Epidermal melanocyte (primary cell): ENCODE measurements around the gene SPPL2B.

ENCODE experiments used
- DNase-seq: peaks from one replicate; pipeline ENCODE4 v3.0.0; 2011; ENCODE audit warnings: low spot score; ENCODE audit not compliant: insufficient read length

The SPPL2B gene

GRCh38 chr19:2320939-2321338 is 7.5 kb upstream of the SPPL2B start:
- no peak for DNase-seq

DNA sequence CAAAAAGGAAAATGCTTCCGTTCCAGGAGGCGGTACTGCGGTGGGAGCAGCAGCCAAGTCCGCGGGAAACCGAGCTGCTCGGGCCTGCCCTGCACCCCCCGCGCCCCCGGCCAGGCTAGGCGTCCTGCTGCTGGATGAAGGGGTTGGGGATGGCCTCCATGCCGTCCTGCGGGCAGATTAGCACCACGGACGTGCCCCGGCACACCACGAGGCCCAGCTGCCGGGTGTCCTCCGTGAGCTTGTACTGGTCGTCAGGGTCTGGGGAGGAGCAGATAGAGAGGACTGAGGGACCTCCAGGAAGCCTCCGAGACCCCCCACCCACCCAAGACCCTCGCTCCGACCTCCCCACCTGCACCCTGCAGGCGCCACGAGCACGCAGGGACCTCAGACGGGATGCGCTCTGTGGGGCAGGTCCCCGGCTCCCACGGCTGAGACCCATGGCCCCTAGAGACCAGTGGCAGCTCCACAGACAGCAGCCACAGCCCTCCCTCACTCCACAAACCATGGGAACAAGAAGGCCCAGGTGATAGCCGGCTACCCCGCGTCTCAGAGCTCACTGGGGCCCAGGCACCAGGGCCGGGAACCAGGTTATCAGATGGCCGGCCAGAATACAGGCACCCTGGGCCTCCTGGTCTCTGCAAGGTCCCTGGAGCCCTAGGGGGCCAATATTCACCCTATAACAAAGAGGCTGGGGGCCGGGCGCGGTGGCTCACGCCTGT is 6.8 kb upstream of the SPPL2B start:
- no peak for DNase-seq

DNA sequence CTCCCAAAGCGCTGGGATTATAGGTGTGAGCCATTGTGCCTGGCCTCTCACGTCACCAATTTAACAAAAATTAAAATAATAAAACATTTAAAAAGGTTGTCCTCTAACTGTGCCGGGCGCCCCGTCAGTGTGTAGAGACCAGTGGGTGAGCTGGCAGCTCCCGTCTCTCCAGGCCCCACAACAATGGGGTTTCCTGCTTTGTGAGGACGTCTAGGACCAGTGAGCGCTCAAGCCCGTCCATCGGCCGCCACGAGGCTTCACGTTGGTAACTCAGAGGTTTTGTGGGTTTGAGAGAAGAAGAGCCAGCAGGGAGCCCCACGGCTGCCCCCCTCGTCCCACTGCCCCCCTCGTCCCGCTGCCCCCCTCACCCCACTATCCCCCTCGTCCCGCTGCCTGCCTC is 4.8 kb upstream of the SPPL2B start:
- no peak for DNase-seq

DNA sequence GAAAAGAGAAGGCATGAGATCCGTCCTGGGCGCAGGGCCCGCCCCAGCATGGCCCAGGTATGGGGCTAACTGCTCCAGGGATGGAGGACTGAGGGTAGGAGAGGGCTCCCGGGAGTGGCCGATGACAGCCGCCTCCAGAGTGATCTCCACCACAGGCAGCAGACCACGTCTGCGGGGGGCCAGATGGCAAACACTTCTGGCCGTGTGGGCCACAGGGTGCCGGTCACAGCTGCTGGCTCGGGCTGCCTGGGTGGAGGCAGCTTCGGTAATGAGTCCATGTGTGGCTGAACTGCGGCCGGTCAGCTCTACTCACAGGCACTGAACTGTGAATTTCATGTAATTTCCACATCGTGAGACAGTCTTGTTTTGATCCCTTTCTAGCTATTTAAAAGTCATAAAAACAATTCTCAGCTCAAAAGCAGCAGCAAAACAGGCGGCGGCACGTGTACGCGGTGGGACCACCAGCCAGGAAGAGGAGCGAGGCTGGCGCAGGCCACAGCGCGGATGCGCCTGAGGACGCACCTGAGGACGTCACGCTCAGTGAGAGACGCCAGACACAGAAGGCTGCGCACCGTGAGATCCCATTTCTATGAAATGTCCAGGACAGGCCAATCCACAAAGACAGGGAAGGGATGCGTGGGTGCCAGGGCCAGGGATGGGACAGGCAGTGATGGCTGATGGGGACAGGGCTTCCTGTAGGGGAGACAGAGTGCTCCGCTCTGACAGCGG is 4.1 kb upstream of the SPPL2B start:
- DNase-seq: no peak

- DNase-seq: no peak
Observed at GRCh38 chr19:2325281-2326046, 3.0 kb upstream of the SPPL2B start.

DNA sequence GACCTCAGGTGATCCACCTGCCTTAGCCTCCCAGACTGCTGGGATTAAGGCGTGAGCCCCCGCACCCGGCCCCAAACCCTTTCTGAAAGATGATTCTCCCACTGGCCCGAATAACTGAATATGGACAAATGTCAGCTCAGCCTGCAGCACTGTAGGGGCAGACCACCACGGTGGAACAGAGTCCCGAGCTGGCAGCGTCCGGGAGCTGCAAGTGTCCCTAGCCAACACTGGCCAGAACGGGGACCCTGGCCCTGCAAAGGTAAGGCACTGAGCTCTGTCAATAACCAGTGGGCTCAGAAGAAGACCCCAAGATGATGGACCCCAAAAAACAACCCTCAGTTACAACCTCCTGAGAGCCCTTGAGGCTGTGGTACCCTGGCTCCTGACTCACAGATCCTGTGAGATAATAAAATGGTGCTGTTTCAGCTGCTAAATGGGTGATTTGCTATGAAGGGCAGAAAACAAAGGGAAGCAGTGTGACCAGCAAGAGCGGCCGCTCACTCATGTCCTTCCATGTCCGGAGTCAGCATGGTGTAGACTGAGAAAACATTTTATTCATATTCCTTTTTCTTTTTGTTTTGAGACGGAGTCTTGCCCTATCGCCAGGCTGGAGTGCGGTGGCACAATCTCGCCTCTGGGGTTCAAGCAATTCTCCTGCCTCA is 1.7 kb upstream of the SPPL2B start:
- no peak for DNase-seq

DNA sequence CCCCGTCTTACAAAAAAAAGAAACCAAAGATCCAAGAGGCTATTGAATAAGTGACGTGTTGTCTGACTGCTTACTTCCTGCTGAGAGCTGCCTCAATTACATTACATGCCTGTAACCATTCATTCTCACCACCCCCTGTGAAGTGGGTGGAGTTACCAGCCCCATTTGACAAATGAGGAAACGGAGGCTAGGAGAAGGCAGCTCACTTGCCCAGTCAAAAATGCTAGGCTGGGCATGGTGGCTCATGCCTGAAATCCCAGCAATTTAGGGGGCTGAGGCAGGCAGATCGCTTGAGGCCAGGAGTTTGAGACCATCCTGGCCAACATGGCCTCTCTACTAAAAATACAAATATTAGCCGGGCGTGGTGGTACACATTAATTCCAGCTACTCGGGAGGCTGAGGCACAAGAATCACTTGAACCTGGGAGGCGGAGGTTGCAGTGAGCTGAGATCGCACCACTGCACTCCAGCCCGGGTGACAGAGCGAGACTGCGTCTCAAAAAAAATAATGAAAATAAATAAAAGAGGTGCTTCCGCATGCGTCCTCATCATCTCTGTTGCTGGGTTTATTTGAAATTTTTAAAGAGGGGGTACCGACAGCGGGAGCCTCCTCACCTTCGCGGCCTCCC is 597 bp upstream of the SPPL2B start:
- peak; percentile 70 for DNase-seq

- no peak for DNase-seq
Observed at GRCh38 chr19:2329149-2329478, 630 bp downstream of the SPPL2B start.

DNA sequence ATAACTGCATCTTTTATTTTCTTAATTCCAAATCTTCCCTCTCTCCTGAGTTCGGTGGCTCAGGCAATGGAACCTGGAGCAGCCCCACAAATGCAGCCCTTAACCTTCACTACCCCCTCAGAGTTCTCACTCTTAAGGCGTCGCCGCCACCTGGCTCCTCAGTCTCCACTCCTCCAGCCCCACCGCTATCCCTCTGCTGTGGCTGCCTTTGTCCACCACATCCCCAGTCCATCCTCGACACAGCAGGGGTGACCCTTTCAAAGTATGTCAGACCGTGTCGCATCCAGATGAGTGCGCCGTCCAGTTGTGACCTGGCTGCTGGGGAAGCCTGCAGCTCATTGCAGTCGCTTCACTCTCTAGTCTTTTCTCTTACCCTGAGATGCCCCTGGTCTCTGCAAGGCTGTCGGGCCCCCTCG is 1.0 kb downstream of the SPPL2B start:
- no peak for DNase-seq

DNA sequence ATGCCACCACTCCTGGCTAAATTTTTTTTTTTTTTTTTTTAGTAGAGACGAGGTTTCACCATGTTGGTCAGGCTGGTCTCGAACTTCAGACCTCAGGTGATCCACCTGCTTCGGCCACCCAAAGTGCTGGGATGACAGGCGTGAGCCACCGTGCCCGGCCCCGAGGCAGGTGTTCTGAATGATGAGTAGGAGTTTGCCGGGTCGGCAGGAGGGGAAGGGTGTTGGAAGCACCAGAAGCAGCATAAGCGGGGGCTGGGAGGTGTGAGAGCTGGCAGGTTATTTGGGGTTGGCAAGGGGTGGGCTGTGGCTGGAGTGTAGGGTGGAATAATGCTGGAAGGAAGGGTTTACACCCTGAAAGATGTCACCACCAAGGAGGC is 1.8 kb downstream of the SPPL2B start:
- no peak for DNase-seq

- DNase-seq: no peak
Observed at GRCh38 chr19:2330632-2331284, 2.3 kb downstream of the SPPL2B start.

DNA sequence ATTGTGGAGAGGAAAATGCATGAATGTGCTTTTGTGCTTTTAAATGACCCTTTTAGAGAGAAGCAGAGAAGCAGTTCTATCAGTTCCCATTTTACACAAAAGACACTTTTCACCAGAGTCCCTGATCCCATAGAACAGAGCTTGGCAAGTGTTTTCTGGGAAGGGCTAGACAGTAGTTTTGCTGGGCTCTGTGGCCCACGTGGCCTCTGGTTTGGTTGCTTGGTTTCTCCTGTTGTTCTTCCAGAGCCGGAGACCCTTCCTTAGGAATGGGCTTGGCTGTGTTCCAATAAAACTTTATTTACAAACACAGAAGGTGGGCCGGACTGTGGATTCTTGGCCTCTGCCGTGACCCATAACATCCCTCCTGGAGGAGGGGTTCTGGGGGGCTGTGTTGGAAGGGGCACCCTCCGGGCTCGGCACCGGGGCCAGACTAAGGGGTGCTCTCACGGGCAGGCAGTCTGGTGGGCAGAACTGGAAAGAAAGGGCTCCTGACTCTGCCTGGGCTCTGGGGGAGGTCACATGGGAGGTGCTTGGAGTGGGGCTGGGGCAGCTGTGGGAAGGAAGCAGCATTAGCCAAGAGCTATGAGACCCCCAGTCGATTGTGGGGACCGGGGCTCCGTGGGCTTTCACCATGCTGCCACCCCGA is 3.2 kb downstream of the SPPL2B start:
- peak; percentile 62 for DNase-seq

DNA sequence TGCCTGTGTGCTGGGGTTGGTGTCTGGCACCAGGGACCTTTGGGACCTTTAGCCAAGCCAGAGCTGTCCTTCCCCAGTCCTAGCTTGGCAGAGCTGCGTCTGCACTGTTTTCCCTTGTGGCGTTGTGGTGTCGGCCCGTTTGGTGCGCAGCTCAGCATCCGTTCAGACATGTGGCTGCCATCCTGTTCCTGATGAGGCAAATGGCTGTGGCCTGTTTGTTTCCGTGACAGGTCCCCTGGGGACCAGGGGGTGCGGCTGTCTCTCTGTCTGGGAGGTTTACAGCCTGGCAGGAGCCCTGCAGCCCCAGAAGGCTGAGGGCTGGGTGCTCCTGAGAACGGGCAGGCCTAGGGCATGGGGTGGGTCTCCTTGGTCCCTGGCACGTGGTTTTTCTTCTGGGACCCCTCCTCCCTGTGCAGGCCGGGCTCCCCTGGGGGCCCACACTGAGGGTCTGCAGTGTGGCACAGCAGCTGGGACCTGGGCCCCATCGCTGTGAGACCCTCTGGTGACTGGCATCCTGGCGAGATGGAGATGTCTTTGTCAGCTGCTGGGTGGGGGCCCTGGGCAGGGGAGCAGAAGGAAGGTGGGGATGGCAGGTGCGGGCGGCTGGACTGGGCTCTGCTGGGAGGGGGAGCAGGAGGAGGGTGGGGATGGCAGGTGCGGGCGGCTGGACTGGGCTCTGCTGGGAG is 4.0 kb downstream of the SPPL2B start:
- DNase-seq: no peak

DNA sequence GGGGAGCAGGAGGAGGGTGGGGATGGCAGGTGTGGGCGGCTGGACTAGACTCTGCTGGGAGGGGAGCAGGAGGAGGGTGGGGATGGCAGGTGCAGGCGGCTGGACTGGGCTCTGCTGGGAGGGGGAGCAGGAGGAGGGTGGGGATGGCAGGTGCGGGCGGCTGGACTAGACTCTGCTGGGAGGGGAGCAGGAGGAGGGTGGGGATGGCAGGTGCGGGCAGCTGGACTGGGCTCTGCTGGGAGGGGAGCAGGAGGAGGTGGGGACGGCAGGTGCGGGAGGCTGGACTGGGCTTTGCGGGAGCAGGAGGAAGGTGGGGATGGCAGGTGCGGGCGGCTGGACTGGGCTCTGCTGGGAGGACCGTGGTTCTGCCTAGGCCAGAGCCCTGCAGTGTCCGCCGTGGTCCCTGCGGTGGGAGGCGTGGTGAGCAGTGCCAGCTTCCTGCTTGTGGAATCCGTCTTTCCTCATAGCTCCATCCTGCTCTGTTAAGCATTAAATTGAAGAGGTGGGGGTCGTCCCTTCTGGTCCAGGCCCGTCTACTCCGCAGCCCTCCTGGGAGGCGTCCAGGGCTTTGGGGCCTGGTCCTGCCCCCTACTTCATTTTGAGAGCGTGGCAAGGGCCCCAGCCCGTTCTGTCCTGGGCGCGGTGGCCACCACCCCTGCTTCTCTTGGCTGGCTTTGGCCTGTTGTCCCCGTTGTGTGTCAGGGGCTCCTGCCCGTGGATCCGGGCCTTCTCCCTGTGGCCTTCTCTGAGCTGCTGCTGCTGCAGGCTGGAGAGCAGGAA is 4.7 kb downstream of the SPPL2B start:
- DNase-seq: no peak

DNA sequence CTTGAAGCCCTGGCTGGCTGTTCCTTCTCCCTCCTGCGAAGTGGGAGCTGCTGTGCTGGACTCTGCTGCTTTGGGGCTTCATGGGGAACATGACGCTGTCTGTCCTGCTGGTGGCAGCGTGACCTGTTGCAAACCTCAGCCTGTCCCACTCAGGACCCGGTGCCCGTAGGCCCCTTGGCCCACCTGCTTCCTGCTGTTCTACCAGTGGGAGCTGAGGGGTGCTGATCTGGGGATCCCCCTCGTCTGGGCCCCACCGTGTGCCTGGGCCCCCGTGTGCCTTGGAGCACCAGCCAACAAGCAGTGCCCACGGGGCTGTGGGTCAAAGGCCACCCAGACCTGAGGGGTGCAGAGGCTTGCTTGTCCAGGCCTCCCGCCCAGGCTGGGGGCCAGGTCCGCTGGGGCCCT is 5.3 kb downstream of the SPPL2B start:
- DNase-seq: no peak

DNA sequence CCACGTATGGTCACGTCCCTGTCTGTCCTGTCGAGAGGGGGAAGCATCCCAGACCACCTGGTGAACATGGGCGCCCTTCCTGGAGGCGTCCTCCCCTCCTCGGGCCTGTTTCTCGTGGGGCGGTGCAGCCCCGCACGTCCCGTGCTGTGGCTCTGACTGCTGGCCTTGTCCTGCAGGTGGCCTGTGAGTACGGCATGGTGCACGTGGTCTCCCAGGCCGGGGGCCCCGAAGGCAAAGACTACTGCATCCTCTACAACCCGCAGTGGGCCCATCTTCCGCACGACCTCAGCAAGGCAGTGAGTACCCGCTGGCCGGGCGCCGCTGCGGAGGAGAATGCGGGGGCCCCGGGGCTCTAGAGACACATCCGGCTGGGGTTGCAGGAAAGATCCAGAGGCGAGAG is 5.9 kb downstream of the SPPL2B start:
- no peak for DNase-seq

GRCh38 chr19:2334986-2335846 is 6.7 kb downstream of the SPPL2B start:
- DNase-seq: no peak

- no peak for DNase-seq
Observed at GRCh38 chr19:2335848-2336247, 7.4 kb downstream of the SPPL2B start.
